ENCODE measurements around the gene PTPN13.
"Not testable (repeated sequence)": the region's sequence is repeated elsewhere in the genome, so short reads cannot be mapped to it uniquely, and the experiment has no call there.

PTPN13 gene

GRCh38 chr4:86653237-86653865 lies 59.2 kb downstream of the PTPN13 start:
- TF ChIP-seq CTCF (IDR thresholded peaks at IDR 0.05; ENCODE audit: control insufficient read depth, insufficient read depth, low read depth, low read length, missing control alignments): peak; percentile 23
- no peak for DNase-seq (ENCODE audit: low read depth)
- H3K4me3 ChIP-seq (ENCODE audit: control insufficient read depth, low read depth, low read length): no peak overlapping the region

DNA sequence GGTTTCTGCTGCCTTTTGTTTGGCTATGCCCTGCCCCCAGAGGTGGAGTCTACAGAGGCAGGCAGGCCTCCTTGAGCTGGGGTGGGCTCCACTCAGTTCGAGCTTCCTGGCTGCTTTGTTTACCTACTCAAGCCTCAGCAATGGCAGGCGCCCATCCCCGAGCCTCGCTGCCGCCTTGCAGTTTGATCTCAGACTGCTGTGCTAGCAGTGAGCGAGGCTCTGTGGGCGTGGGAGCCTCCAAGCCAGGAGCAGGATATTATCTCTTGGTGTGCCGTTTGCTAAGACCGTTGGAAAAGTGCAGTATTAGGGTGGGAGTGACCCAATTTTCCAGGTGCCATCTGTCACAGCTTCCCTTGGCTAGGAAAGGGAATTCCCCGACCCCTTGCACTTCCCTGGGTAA lies 62.7 kb downstream of the PTPN13 start:
- not testable (repeated sequence) for DNase-seq (ENCODE audit: low read depth); H3K4me3 ChIP-seq (ENCODE audit: control insufficient read depth, low read depth, low read length)

GRCh38 chr4:86657382-86657781 lies 63.3 kb downstream of the PTPN13 start:
- no peak overlapping the region for H3K4me3 ChIP-seq (ENCODE audit: control insufficient read depth, low read depth, low read length)
- no peak for DNase-seq (ENCODE audit: low read depth)
- TF ChIP-seq CTCF (IDR thresholded peaks at IDR 0.05; ENCODE audit: control insufficient read depth, insufficient read depth, low read depth, low read length, missing control alignments): no peak

- TF ChIP-seq CTCF (IDR thresholded peaks at IDR 0.05; ENCODE audit: control insufficient read depth, insufficient read depth, low read depth, low read length, missing control alignments): no peak
- DNase-seq (ENCODE audit: low read depth): no peak
- no peak overlapping the region for H3K4me3 ChIP-seq (ENCODE audit: control insufficient read depth, low read depth, low read length)
Observed at GRCh38 chr4:86657910-86658309, 63.8 kb downstream of the PTPN13 start.

DNA sequence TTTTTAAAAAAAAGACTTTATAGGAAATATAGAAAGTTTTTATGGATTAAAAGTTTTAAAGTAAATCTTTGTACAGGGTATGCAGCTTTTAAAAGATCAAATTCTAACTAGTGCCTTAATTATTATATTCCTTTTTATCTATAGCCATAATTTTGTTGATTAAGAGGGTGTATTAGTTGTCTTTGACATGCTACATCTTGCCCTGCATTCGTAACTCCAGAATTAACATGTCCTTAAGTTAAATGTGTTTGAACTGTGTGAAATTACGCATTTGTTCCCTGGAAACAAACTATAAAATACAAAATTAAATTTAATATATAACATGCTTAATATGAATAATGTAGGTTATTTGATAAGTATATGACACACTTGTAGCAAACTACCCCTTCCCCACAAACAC lies 66.3 kb downstream of the PTPN13 start:
- no peak for TF ChIP-seq CTCF (IDR thresholded peaks at IDR 0.05; ENCODE audit: control insufficient read depth, insufficient read depth, low read depth, low read length, missing control alignments)
- no peak overlapping the region for H3K4me3 ChIP-seq (ENCODE audit: control insufficient read depth, low read depth, low read length)
- no peak for DNase-seq (ENCODE audit: low read depth)

GRCh38 chr4:86661006-86661405 lies 66.9 kb downstream of the PTPN13 start:
- H3K4me3 ChIP-seq (ENCODE audit: control insufficient read depth, low read depth, low read length): no peak overlapping the region
- no peak for TF ChIP-seq CTCF (IDR thresholded peaks at IDR 0.05; ENCODE audit: control insufficient read depth, insufficient read depth, low read depth, low read length, missing control alignments)
- no peak for DNase-seq (ENCODE audit: low read depth)

DNA sequence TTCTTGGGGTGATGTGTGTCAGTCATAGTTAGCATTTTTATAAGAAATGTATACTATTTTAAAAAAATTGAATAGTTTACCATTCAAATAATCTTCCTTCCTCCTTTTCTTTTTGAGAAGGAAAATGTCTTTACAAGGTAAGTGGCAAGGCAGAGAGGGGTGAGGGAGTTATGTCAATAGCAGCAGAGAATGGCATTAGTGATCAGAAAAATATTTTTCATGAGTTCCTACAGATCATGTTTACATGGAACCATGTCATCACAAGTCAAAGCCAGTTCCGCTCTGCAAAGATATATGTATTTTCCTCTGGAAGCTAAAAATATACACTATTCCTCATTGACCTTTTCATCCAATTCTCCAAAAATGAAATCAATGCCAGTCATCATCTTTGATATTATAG lies 67.3 kb downstream of the PTPN13 start:
- no peak for DNase-seq (ENCODE audit: low read depth)
- TF ChIP-seq CTCF (IDR thresholded peaks at IDR 0.05; ENCODE audit: control insufficient read depth, insufficient read depth, low read depth, low read length, missing control alignments): no peak
- H3K4me3 ChIP-seq (ENCODE audit: control insufficient read depth, low read depth, low read length): no peak overlapping the region
